ENCODE data around the gene KRTAP4-5. TPM values are rescaled to one million over a fixed set of nuclear protein-coding genes. Genes with fewer than 3 reads are reported as not detected.
"Not testable (repeated sequence)": the region's sequence is repeated elsewhere in the genome, so short reads cannot be mapped to it uniquely, and the experiment has no call there.

Gene KRTAP4-5
- polyA plus RNA-seq, 4 donors = not detected

DNA sequence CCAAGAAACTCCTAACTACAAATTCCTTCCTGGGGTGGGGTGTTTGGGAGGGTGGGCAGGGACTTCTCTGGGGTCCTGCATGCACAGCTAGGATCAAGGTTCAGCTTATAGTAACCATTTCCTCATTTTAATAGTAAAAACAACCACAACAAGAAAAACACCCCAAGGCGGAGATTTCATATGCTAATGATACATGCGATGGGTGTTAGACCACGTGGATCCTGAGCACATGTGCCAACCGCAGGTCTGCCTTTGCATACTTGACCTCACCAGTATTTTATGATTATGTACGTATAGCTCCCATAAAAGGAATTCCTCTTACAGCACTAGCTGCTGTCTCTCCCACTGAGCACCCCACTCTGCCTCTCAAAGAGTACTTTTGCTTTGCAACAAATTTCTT lies 33.3 kb downstream of the KRTAP4-5 start:
- no peak for DNase-seq (ENCODE audit: low read depth in 4 of 4, low spot score in 3 of 4)

DNA sequence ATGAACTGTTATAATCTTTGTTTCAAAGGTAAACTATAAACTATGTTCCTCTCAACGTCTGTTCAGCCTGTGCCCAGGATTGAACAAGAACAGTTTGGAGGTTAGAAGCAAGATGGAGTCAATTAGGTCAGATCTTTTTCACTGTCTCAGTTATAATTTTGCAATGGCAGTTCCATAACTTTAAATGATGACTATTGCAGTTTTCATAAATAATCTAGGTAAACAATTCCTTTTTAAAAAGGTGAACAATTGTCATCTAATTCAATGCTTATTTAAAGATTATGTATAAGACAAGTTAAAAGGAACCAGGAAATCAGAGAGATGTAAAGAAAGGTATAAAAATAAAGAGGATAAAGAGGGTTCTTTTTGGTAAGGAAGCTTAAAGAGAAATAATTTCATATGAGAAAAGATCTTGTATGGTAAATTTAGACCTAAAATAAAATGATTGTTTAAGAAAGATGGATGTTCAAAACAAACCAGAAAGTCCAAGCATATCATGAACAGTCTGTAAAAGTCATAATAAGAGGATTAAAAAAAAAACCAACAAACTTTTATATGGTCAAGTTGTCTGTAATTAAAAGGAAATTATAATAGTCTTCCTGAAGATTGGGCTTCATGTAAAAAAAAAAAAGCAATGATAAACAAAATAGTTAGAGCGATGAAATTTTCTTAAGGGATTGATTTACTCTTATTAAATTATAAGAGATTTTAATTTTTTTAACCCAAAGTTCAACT lies 38.3 kb downstream of the KRTAP4-5 start:
- DNase-seq (ENCODE audit: low read depth in 4 of 4, low spot score in 3 of 4) = no peak

DNA sequence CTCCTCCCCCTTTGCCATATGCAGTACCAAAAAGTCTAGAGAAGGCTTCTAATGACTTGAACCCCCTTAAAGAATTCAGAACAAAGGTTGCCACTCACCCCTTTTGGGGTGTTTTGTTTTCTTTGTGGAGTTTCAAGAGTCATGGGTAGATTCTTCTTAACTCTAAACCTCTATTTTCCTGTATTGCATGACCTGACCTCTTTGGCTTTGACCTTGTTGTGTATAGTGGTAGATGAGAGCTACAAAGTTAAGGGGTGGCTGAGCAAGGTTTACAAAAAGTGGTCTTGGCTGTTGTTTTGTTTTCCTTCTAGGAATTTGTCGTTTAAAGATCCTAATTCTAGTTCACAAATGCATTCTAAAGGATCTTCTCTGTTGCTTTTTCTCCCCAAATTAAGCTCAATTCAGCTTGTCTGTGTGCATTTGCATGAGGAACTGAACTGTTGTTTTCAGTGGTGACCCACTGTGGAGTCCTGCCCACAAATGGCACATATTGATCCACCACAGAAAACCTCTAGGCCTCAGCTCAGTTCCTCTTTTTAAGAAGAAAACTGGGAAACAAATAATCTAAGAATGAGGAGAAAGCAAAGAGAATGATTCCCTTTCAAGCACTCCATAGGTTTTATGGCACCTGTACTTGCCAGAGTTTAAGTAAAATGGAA lies 40.8 kb downstream of the KRTAP4-5 start:
- DNase-seq (ENCODE audit: low read depth in 4 of 4, low spot score in 3 of 4) = not testable (repeated sequence)

DNA sequence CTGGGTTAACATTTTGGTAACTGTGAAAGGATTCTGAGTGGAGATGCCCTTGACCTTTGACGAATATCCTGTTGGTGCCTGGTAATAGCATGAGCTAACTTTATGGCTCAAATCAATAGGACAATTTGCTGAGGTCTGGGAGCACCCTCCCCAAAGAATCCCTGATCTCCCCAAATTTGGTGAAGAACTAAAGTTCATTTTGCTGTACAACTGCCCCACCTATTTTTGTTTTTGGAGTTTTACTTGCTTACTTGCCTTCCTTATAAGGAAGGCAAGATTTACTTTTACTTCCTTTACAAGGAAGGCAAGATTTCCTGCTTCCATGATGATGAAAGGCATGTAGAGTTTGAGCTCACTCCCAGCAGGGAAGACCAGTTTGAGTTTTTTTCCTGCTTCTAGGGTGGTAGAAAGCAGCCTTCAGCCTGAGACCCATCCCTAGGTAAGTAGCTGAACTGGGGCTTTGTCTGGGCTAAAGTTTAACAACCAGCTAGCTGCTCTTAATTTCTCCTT lies 41.6 kb downstream of the KRTAP4-5 start:
- DNase-seq (ENCODE audit: low read depth in 4 of 4, low spot score in 3 of 4) = no peak

DNA sequence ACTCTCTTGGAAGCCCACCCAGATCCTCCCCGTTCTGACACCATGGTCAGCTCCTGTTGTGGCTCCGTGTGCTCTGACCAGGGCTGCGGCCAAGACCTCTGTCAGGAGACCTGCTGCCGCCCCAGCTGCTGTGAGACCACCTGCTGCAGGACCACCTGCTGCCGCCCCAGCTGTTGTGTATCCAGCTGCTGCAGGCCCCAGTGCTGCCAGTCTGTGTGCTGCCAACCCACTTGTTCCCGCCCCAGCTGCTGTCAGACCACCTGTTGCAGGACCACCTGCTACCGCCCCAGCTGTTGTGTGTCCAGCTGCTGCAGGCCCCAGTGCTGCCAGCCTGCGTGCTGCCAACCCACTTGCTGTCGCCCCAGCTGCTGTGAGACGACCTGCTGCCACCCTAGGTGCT lies 44.3 kb downstream of the KRTAP4-5 start, which contains the start of gene KRTAP4-9:
KRTAP4-9 (plus strand) TSS at position 43 of the 400 bp plus-strand sequence; CDS start at position 43, 0 bp downstream.
- not testable (repeated sequence) for DNase-seq (ENCODE audit: low read depth in 4 of 4, low spot score in 3 of 4)

DNA sequence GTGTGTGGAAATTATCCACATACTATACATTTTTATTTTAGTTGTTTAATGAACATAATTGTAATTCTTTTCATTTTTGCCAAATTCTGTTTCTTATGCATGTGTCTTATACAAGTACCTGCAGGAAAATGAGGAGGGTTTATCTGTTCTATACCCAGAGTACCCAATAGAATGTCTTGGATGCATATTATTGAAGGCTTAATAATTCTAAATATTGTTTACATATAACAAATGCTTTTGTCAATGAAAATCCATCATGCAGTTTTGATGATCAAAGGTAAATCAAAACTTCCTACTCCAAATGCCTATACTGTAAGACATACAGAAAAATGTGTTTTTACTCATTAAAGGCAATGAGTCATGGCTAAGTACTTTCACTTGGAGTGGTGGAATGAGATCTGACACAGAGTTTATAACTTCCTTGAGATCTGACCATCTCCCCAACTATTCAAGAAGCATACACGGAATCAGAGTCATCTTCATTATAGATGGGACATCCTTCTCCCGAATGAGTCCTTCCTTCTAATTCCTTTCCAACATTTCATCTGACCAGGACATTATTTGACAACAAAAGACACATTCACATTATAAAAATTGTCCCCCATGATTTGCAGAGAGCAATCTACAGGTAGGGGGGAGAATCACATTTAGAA lies 45.1 kb downstream of the KRTAP4-5 start:
- not testable (repeated sequence) for DNase-seq (ENCODE audit: low read depth in 4 of 4, low spot score in 3 of 4)

DNA sequence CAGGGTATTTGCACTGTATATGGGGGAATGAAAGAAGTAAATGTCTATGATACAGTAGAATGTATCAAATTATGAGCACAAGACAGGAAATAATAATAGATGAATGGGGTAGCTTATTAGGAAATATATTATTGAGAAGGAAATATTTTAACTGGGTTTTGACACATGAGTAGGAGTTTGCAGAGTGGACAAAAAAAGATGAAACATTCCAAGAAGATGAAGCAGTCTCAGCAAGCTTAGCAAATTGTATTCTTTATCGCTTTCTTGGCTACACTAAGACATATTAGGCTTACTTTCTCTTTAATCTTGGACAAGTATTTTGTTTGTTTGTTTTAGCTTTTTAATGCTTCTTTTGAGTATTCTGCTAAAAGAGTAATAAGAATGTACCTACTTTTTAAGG lies 45.7 kb downstream of the KRTAP4-5 start:
- no peak for DNase-seq (ENCODE audit: low read depth in 4 of 4, low spot score in 3 of 4)

DNA sequence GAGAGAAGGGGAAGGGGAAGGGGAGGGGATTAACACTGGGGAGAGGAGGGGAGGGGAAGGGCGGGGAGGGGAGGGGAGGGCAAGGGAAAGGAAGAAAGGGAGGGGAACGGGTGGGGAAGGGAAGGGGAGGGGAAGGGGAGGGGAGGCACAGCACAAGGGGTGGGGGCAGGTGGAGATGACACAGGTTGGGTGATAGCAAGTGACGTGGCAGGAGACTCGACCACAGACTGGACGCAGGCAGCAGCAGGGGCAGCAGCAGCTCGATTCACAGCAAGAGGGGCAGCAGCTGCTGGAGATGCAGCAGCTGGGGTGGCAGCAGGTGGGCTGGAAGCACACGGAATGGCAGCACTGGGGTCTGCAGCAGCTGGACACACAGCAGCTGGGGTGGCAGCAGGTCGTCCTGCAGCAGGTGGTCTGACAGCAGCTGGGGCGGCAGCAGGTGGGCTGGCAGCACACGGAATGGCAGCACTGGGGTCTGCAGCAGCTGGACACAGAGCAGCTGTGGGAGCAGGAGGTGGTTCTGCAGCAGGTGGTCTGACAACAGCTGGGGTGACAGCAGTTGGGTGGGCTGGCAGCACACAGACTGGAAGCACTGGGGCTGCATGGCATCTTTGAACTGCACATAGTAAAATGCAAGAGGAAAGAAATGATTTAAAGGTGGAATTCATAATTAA lies 47.9 kb downstream of the KRTAP4-5 start, which contains the start of gene KRTAP4-16:
KRTAP4-16 (minus strand) TSS at position 624 of the 674 bp plus-strand sequence; CDS start at position 624, 0 bp downstream.
- no peak for DNase-seq (ENCODE audit: low read depth in 4 of 4, low spot score in 3 of 4)

DNA sequence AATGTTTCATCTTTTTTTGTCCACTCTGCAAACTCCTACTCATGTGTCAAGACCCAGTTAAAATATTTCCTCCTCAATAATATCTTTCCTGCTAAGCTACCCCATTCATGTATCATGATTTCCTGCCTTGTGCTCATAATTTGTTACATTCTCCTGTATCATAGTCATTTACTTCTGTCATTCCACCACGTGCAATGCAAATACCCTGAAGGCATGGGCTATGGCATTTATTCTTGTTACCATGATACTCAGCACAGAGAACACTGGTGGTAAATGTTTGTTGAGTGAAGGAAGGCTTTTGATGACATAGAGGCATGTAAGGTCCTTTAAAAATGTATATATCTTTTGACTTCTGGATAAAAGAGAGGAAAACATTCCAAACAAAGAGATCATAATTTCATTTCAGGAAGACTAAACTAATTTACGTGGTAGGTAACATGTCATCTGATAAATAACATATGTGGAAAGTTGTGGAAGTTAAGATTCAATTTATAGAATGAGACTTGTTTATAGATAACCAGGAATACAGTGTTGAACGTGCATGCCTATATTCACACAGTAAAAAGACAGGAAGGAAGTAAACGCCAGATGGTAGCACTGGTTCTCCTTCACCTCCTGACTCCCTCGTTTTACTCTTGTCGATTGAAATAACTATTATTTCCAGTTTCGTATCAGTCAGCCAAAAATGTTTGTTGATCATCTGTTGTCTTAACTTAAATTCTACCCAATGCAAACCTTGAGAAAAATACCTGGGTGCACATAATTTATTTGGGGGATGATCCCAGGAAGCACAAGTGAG lies 49.7 kb downstream of the KRTAP4-5 start:
- DNase-seq (ENCODE audit: low read depth in 4 of 4, low spot score in 3 of 4) = not testable (repeated sequence)

Other genes starting within 250 kb of the KRTAP4-5 start
- 1 to 10 TPM in 3 of 4 donors, under 1 TPM in 1; 0.66 to 2.4 (median 1.8) TPM for gene KRT23, start 212.2 kb downstream of the KRTAP4-5 start, polyA plus RNA-seq (ENCODE audit: insufficient read length in 4 of 4)
- gene KRT39, start 182.9 kb downstream of the KRTAP4-5 start, polyA plus RNA-seq (ENCODE audit: insufficient read length in 4 of 4) = not detected
- gene KRT40, start 165.5 kb downstream of the KRTAP4-5 start, polyA plus RNA-seq (ENCODE audit: insufficient read length in 4 of 4) = under 1 TPM in 1 of 4 donors, not detected in 3; 0.03 TPM
- not detected for gene KRTAP3-3, start 155.7 kb downstream of the KRTAP4-5 start, polyA plus RNA-seq (ENCODE audit: insufficient read length in 4 of 4)
- not detected for gene KRTAP3-2, start 149.9 kb downstream of the KRTAP4-5 start, polyA plus RNA-seq (ENCODE audit: insufficient read length in 4 of 4)
- gene KRTAP3-1, start 140.7 kb downstream of the KRTAP4-5 start, polyA plus RNA-seq (ENCODE audit: insufficient read length in 4 of 4) = not detected
- not detected for gene KRTAP1-5, start 122.6 kb downstream of the KRTAP4-5 start, polyA plus RNA-seq (ENCODE audit: insufficient read length in 4 of 4)
- gene KRTAP1-4, start 119.6 kb downstream of the KRTAP4-5 start, polyA plus RNA-seq (ENCODE audit: insufficient read length in 4 of 4) = not detected
- not detected for gene KRTAP1-3, start 115.0 kb downstream of the KRTAP4-5 start, polyA plus RNA-seq (ENCODE audit: insufficient read length in 4 of 4)
- gene KRTAP1-1, start 108.4 kb downstream of the KRTAP4-5 start, polyA plus RNA-seq (ENCODE audit: insufficient read length in 4 of 4) = not detected
- not detected for gene KRTAP2-1, start 102.5 kb downstream of the KRTAP4-5 start, polyA plus RNA-seq (ENCODE audit: insufficient read length in 4 of 4)
- not detected for gene KRTAP2-2, start 94.6 kb downstream of the KRTAP4-5 start, polyA plus RNA-seq (ENCODE audit: insufficient read length in 4 of 4)
- not detected for gene KRTAP2-3, start 89.7 kb downstream of the KRTAP4-5 start, polyA plus RNA-seq (ENCODE audit: insufficient read length in 4 of 4)
- not detected for gene KRTAP2-4, start 83.9 kb downstream of the KRTAP4-5 start, polyA plus RNA-seq (ENCODE audit: insufficient read length in 4 of 4)
- not detected for gene KRTAP4-7, start 65.7 kb downstream of the KRTAP4-5 start, polyA plus RNA-seq (ENCODE audit: insufficient read length in 4 of 4)
- not detected for gene KRTAP4-8, start 51.7 kb downstream of the KRTAP4-5 start, polyA plus RNA-seq (ENCODE audit: insufficient read length in 4 of 4)
- not detected for gene KRTAP4-16, start 47.6 kb downstream of the KRTAP4-5 start, polyA plus RNA-seq (ENCODE audit: insufficient read length in 4 of 4)
- not detected for gene KRTAP4-9, start 44.4 kb downstream of the KRTAP4-5 start, polyA plus RNA-seq (ENCODE audit: insufficient read length in 4 of 4)
- gene KRTAP4-11, start 31.5 kb downstream of the KRTAP4-5 start, polyA plus RNA-seq (ENCODE audit: insufficient read length in 4 of 4) = not detected
- not detected for gene KRTAP4-12, start 25.6 kb downstream of the KRTAP4-5 start, polyA plus RNA-seq (ENCODE audit: insufficient read length in 4 of 4)
- gene KRTAP4-6, start 9.3 kb downstream of the KRTAP4-5 start, polyA plus RNA-seq (ENCODE audit: insufficient read length in 4 of 4) = not detected
- gene KRTAP4-4, start 10.9 kb upstream of the KRTAP4-5 start, polyA plus RNA-seq (ENCODE audit: insufficient read length in 4 of 4) = not detected
- gene KRTAP4-3, start 18.4 kb upstream of the KRTAP4-5 start, polyA plus RNA-seq (ENCODE audit: insufficient read length in 4 of 4) = not detected
- gene KRTAP4-2, start 28.4 kb upstream of the KRTAP4-5 start, polyA plus RNA-seq (ENCODE audit: insufficient read length in 4 of 4) = not detected
- not detected for gene KRTAP4-1, start 35.1 kb upstream of the KRTAP4-5 start, polyA plus RNA-seq (ENCODE audit: insufficient read length in 4 of 4)
- gene KRTAP9-1, start 40.1 kb upstream of the KRTAP4-5 start, polyA plus RNA-seq (ENCODE audit: insufficient read length in 4 of 4) = not detected
- not detected for gene KRTAP9-2, start 76.8 kb upstream of the KRTAP4-5 start, polyA plus RNA-seq (ENCODE audit: insufficient read length in 4 of 4)
- not detected for gene KRTAP9-3, start 82.6 kb upstream of the KRTAP4-5 start, polyA plus RNA-seq (ENCODE audit: insufficient read length in 4 of 4)
- gene KRTAP9-8, start 88.2 kb upstream of the KRTAP4-5 start, polyA plus RNA-seq (ENCODE audit: insufficient read length in 4 of 4) = not detected
- not detected for gene KRTAP9-4, start 99.9 kb upstream of the KRTAP4-5 start, polyA plus RNA-seq (ENCODE audit: insufficient read length in 4 of 4)
- not detected for gene KRTAP9-9, start 105.6 kb upstream of the KRTAP4-5 start, polyA plus RNA-seq (ENCODE audit: insufficient read length in 4 of 4)
- gene KRTAP9-6, start 115.6 kb upstream of the KRTAP4-5 start, polyA plus RNA-seq (ENCODE audit: insufficient read length in 4 of 4) = under 1 TPM in 1 of 4 donors, not detected in 3; 0.05 TPM
- not detected for gene KRTAP9-7, start 125.9 kb upstream of the KRTAP4-5 start, polyA plus RNA-seq (ENCODE audit: insufficient read length in 4 of 4)
- gene KRTAP29-1, start 153.0 kb upstream of the KRTAP4-5 start, polyA plus RNA-seq (ENCODE audit: insufficient read length in 4 of 4) = not detected
- not detected for gene KRTAP16-1, start 159.5 kb upstream of the KRTAP4-5 start, polyA plus RNA-seq (ENCODE audit: insufficient read length in 4 of 4)
- not detected for gene KRTAP17-1, start 165.9 kb upstream of the KRTAP4-5 start, polyA plus RNA-seq (ENCODE audit: insufficient read length in 4 of 4)
- not detected for gene KRT33A, start 201.0 kb upstream of the KRTAP4-5 start, polyA plus RNA-seq (ENCODE audit: insufficient read length in 4 of 4)
- under 1 TPM in 1 of 4 donors, not detected in 3; 0.03 TPM for gene KRT33B, start 220.0 kb upstream of the KRTAP4-5 start, polyA plus RNA-seq (ENCODE audit: insufficient read length in 4 of 4)
- not detected for gene KRT34, start 232.5 kb upstream of the KRTAP4-5 start, polyA plus RNA-seq (ENCODE audit: insufficient read length in 4 of 4)
- gene KRT31, start 247.8 kb upstream of the KRTAP4-5 start, polyA plus RNA-seq (ENCODE audit: insufficient read length in 4 of 4) = not detected

All from right renal pelvis (tissue), 4 donors.